ENCODE results near the gene HIP1. TPM values are rescaled to one million over a fixed set of nuclear protein-coding genes. Genes with fewer than 3 reads are reported as not detected.
A peak's percentile ranks its signal among the peaks of the same experiment; 100 is the strongest.

The HIP1 gene
- total and polyA plus RNA-seq, 9 of the 15 experiments (the other 6 are each of a cell fraction or from before 2014, with no cell fraction given): 2.4 to 13.7 (median 9.5) TPM

DNA sequence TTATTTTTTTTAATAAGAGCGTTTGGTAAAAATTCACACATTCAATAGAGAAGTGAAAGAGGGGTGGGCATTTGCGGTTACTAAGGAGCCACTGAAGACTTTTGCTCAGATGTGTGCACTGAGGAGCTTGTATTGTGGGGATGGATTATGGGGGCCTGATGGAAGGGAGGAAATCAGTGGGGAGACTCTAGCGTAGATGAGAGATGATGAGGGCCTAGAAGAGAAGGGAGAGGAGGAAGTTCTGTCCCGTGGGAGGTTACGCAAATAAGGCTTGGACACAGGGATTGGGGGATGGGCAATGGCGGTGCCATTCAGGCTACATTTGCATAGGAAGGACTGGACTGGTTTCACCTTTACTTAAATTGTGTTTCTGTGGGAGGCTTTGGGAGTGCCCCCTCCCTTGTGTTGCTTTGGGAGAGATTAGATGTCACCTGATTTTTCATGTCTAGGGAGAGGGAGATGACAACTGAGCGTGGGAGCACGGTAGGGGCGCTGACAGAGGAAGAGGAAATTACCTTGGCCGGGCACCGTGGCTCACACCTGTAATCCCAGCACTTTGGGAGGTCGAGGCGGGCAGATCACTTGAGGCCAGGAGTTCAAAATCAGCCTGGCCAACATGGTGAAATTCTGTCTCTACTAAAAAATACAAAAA is 2.2 kb upstream of the HIP1 start (continued):
- TF ChIP-seq FIP1L1 (IDR thresholded peaks at IDR 0.05; ENCODE audit: low read depth, low read length, poor library complexity, severe bottlenecking): no peak
- TF ChIP-seq, protein P1, sequence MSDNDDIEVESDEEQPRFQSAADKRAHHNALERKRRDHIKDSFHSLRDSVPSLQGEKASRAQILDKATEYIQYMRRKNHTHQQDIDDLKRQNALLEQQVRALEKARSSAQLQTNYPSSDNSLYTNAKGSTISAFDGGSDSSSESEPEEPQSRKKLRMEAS (CRISPR knock-in tag; IDR thresholded peaks at IDR 0.05): no peak
- no peak for TF ChIP-seq ZNF561 (CRISPR knock-in tag; conservative IDR thresholded peaks at IDR 0.05)
- no peak for TF ChIP-seq ZNF785 (CRISPR knock-in tag; IDR thresholded peaks at IDR 0.05)
- no peak for TF ChIP-seq ZNF347 (CRISPR knock-in tag; IDR thresholded peaks at IDR 0.05; ENCODE audit: low read depth)
- TF ChIP-seq, protein P2, sequence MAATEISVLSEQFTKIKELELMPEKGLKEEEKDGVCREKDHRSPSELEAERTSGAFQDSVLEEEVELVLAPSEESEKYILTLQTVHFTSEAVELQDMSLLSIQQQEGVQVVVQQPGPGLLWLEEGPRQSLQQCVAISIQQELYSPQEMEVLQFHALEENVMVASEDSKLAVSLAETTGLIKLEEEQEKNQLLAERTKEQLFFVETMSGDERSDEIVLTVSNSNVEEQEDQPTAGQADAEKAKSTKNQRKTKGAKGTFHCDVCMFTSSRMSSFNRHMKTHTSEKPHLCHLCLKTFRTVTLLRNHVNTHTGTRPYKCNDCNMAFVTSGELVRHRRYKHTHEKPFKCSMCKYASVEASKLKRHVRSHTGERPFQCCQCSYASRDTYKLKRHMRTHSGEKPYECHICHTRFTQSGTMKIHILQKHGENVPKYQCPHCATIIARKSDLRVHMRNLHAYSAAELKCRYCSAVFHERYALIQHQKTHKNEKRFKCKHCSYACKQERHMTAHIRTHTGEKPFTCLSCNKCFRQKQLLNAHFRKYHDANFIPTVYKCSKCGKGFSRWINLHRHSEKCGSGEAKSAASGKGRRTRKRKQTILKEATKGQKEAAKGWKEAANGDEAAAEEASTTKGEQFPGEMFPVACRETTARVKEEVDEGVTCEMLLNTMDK (IDR thresholded peaks at IDR 0.05; ENCODE audit: borderline replicate concordance, insufficient read depth, low read depth, low read length, poor library complexity, severe bottlenecking): no peak
- TF ChIP-seq GTF2F1 (IDR thresholded peaks at IDR 0.05; ENCODE audit: low read depth, low read length): no peak
- TF ChIP-seq HDAC1 (IDR thresholded peaks at IDR 0.05): peak in 1 of 2 experiments; percentile 74; a peak in 2 of 4 replicates
- TF ChIP-seq CHD1 (IDR thresholded peaks at IDR 0.05; ENCODE audit: low read length): no peak
- 0 out of 2 replicates have a peak, but pooled peaks have one; percentile 44 for TF ChIP-seq CHD2 (IDR thresholded peaks at IDR 0.05; ENCODE audit: low read depth, low read length)
- peak; percentile 24; the same call in 1 of the 2 replicates for TF ChIP-seq ESRRA (IDR thresholded peaks at IDR 0.05; ENCODE audit: borderline replicate concordance, low read depth)
- no peak for TF ChIP-seq POLR2A (conservative IDR thresholded peaks at IDR 0.05)
- no peak for TF ChIP-seq KAT2B (IDR thresholded peaks at IDR 0.05; ENCODE audit: low read depth, low read length)
- no peak for TF ChIP-seq IFI16 (CRISPR knock-in tag; IDR thresholded peaks at IDR 0.05)
- TF ChIP-seq, protein P3, sequence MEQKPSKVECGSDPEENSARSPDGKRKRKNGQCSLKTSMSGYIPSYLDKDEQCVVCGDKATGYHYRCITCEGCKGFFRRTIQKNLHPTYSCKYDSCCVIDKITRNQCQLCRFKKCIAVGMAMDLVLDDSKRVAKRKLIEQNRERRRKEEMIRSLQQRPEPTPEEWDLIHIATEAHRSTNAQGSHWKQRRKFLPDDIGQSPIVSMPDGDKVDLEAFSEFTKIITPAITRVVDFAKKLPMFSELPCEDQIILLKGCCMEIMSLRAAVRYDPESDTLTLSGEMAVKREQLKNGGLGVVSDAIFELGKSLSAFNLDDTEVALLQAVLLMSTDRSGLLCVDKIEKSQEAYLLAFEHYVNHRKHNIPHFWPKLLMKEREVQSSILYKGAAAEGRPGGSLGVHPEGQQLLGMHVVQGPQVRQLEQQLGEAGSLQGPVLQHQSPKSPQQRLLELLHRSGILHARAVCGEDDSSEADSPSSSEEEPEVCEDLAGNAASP (IDR thresholded peaks at IDR 0.05): no peak
- TF ChIP-seq MCM3 (IDR thresholded peaks at IDR 0.05): no peak
- TF ChIP-seq, protein P4, sequence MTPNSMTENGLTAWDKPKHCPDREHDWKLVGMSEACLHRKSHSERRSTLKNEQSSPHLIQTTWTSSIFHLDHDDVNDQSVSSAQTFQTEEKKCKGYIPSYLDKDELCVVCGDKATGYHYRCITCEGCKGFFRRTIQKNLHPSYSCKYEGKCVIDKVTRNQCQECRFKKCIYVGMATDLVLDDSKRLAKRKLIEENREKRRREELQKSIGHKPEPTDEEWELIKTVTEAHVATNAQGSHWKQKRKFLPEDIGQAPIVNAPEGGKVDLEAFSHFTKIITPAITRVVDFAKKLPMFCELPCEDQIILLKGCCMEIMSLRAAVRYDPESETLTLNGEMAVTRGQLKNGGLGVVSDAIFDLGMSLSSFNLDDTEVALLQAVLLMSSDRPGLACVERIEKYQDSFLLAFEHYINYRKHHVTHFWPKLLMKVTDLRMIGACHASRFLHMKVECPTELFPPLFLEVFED (CRISPR knock-in tag; conservative IDR thresholded peaks at IDR 0.05): no peak
- TF ChIP-seq PHB (CRISPR knock-in tag; IDR thresholded peaks at IDR 0.05): no peak
- TF ChIP-seq, protein P5, sequence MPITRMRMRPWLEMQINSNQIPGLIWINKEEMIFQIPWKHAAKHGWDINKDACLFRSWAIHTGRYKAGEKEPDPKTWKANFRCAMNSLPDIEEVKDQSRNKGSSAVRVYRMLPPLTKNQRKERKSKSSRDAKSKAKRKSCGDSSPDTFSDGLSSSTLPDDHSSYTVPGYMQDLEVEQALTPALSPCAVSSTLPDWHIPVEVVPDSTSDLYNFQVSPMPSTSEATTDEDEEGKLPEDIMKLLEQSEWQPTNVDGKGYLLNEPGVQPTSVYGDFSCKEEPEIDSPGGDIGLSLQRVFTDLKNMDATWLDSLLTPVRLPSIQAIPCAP (CRISPR knock-in tag; IDR thresholded peaks at IDR 0.05; ENCODE audit: borderline replicate concordance): no peak; the same call in 1 of the 2 replicates
- no peak for TF ChIP-seq TCF7L2 (IDR thresholded peaks at IDR 0.05; ENCODE audit: low read depth, low read length)
- TF ChIP-seq HMG20B (CRISPR knock-in tag; IDR thresholded peaks at IDR 0.05): no peak
- TF ChIP-seq NR4A1 (CRISPR knock-in tag; IDR thresholded peaks at IDR 0.05): no peak
- TF ChIP-seq NR4A1 (tag; IDR thresholded peaks at IDR 0.05): peak; percentile 68; the same call in 1 of the 2 replicates
